ENCODE data around the gene HOXC10. TPM values are rescaled to one million over a fixed set of nuclear protein-coding genes. Genes with fewer than 3 reads are reported as not detected.

HOXC10 gene
- total and polyA plus RNA-seq, 2 experiments from 2014 or later, result 0.23 to 1.7 TPM

- Histone ChIP-seq H3K79me2 (no peaks in the 10 kb centered on the region), H2AFZ (no peak overlapping the region), H3K27ac (no peak overlapping the region), H3K4me3 (no peak overlapping the region), H3K9me2 (replicated peaks; ENCODE audit: insufficient read depth) (no peaks in the 10 kb centered on the region), H4K20me1 (ENCODE audit: insufficient read depth, poor library complexity, severe bottlenecking) (no peaks in the 10 kb centered on the region), H3K9me3 (ENCODE audit: low read depth) (no peaks in the 10 kb centered on the region), H3K4me2 (no peak overlapping the region), H3K27me3 (peaks cover 81% of the 10 kb centered on the region), H3K4me1 (ENCODE audit: insufficient read depth) (peaks cover 14% of the 10 kb centered on the region), H3K36me3 (replicated peaks; ENCODE audit: insufficient read depth, low read depth) (no peaks in the 10 kb centered on the region)
- TF ChIP-seq EZH2 (IDR thresholded peaks at IDR 0.05; ENCODE audit: borderline replicate concordance) (no peak), EZH2phosphoT487 (IDR thresholded peaks at IDR 0.05; ENCODE audit: low read depth, severe bottlenecking, unreplicated experiment) (no peak)
- TF ChIP-seq, protein P1, sequence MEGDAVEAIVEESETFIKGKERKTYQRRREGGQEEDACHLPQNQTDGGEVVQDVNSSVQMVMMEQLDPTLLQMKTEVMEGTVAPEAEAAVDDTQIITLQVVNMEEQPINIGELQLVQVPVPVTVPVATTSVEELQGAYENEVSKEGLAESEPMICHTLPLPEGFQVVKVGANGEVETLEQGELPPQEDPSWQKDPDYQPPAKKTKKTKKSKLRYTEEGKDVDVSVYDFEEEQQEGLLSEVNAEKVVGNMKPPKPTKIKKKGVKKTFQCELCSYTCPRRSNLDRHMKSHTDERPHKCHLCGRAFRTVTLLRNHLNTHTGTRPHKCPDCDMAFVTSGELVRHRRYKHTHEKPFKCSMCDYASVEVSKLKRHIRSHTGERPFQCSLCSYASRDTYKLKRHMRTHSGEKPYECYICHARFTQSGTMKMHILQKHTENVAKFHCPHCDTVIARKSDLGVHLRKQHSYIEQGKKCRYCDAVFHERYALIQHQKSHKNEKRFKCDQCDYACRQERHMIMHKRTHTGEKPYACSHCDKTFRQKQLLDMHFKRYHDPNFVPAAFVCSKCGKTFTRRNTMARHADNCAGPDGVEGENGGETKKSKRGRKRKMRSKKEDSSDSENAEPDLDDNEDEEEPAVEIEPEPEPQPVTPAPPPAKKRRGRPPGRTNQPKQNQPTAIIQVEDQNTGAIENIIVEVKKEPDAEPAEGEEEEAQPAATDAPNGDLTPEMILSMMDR (IDR thresholded peaks at IDR 0.05; ENCODE audit: poor library complexity), result no peak
- no peak for DNase-seq (ENCODE audit: low spot score)
- 41% methylated on average over 9 of the region's 9 CpGs for WGBS (ENCODE audit: low lambda C conversion rate, missing lambda C conversion rate)
Observed at GRCh38 chr12:54038871-54039414, 54.0 kb downstream of the HOXC10 start.

DNA sequence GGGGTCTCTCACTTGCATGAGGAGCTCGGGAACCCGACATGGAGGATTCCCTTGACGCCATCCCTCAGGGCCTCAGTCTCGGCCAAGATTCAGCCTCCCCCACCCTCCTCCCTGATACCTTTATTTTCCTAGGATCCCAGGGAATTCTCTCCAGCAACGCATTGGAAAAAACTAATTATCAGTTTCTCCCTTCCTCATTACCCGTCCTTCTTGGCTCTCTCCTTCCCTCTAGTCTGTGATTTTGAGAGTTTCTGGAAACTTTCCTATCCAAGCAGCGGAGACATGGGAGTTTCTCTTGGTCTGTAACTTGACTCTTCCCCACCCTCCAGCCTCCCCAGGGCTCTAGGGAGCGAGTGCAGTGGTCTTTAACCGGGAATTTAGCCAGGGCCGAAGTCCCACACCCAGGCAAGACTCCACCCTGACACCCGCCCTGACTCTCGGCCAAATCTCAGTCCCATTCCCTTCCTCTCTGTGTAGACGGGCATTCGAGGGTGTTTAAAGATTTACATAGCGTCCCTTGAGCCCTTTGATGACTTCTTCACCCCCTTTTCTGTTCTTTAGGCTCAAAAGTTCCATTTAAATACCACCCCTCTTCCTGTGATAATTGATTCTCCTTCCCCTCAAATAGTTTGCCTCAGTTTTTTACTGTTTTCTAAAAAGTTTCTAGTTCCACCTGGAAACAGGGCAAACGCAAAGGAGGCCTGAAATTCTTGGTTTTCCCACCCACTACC, 54.6 kb downstream of the HOXC10 start:
- Histone ChIP-seq H3K79me2 (no peaks in the 10 kb centered on the region), H3K36me3 (replicated peaks; ENCODE audit: insufficient read depth, low read depth) (no peaks in the 10 kb centered on the region), H3K4me2 (peak overlapping the region; percentile 2), H3K27ac (no peak overlapping the region), H3K9me3 (ENCODE audit: low read depth) (no peaks in the 10 kb centered on the region), H3K4me3 (no peak overlapping the region), H3K27me3 (peaks cover 81% of the 10 kb centered on the region), H2AFZ (no peak overlapping the region), H3K4me1 (ENCODE audit: insufficient read depth) (peaks cover 8% of the 10 kb centered on the region), H4K20me1 (ENCODE audit: insufficient read depth, poor library complexity, severe bottlenecking) (no peaks in the 10 kb centered on the region), H3K9me2 (replicated peaks; ENCODE audit: insufficient read depth) (no peaks in the 10 kb centered on the region)
- no peak for DNase-seq (ENCODE audit: low spot score)
- TF ChIP-seq EZH2phosphoT487 (IDR thresholded peaks at IDR 0.05; ENCODE audit: low read depth, severe bottlenecking, unreplicated experiment) (no peak), EZH2 (IDR thresholded peaks at IDR 0.05; ENCODE audit: borderline replicate concordance) (no peak)
- TF ChIP-seq, protein P1 (IDR thresholded peaks at IDR 0.05; ENCODE audit: poor library complexity), result no peak
- WGBS (ENCODE audit: low lambda C conversion rate, missing lambda C conversion rate), result 23% methylated on average over 16 of the region's 16 CpGs

MicroRNAs within 50 kb of the gene (microRNA counts, 767-probe panel; counts per million panel counts)
- microRNA hsa-miR-196a-5p (4,355 counts per million, percentile 14 among the panel's probes with 10 or more counts), microRNA hsa-miR-615-3p (not detected), microRNA hsa-miR-615-5p (not detected)

Small RNA genes within 50 kb of the gene (microRNA-seq; reads per million reads assigned to microRNA genes)
- gene MIR196A2, result 435 reads per million, percentile 71 among the genes with 10 or more reads in this experiment
- gene MIR615, result 1,558 reads per million, percentile 82 among the genes with 10 or more reads in this experiment

Small RNA genes within 50 kb of the gene (small RNA-seq; reads per million reads assigned to genes)
- gene AC012531.3, result not detected
- gene AC012531.4, result not detected
- gene HOXC5, result not detected
- gene MIR196A2, result 15.0 reads per million, percentile 95 among the genes with 10 or more reads in this experiment
- gene MIR615, result 20.6 reads per million, percentile 96 among the genes with 10 or more reads in this experiment
- gene RF01905, result not detected
- not detected for gene RF01906

Other genes with a start within 250 kb of the HOXC10 start
- not detected in 2 replicates for gene CISTR, start 233.2 kb upstream of the HOXC10 start, total RNA-seq
- not detected in 2 replicates for gene CISTR, start 233.2 kb upstream of the HOXC10 start, polyA plus RNA-seq
- 0.20 and 0.40 TPM in 2 replicates for gene HOXC13, start 46.3 kb upstream of the HOXC10 start, total RNA-seq
- 0.06 and 0.69 TPM in 2 replicates for gene HOXC13, start 46.3 kb upstream of the HOXC10 start, polyA plus RNA-seq
- not detected in 2 replicates for gene HOXC12, start 30.2 kb upstream of the HOXC10 start, total RNA-seq
- gene HOXC12, start 30.2 kb upstream of the HOXC10 start, polyA plus RNA-seq, result not detected in 2 replicates
- gene HOXC11, start 12.0 kb upstream of the HOXC10 start, total RNA-seq, result 0.63 and 1.5 TPM in 2 replicates
- gene HOXC11, start 12.0 kb upstream of the HOXC10 start, polyA plus RNA-seq, result 1.3 and 1.4 TPM in 2 replicates
- gene HOTAIR, start 10.2 kb upstream of the HOXC10 start, total RNA-seq, result 0.32 and 0.90 TPM in 2 replicates
- 0.82 TPM in 1 of 2 replicates, not detected in the other for gene HOTAIR, start 10.2 kb upstream of the HOXC10 start, polyA plus RNA-seq
- 0.10 and 0.60 TPM in 2 replicates for gene HOXC9, start 15.0 kb downstream of the HOXC10 start, total RNA-seq
- 2.7 and 4.1 TPM in 2 replicates for gene HOXC9, start 15.0 kb downstream of the HOXC10 start, polyA plus RNA-seq
- gene HOXC8, start 23.8 kb downstream of the HOXC10 start, total RNA-seq, result 1.6 and 2.0 TPM in 2 replicates
- 6.4 and 8.5 TPM in 2 replicates for gene HOXC8, start 23.8 kb downstream of the HOXC10 start, polyA plus RNA-seq
- gene HOXC6, start 43.3 kb downstream of the HOXC10 start, total RNA-seq, result 2.6 and 4.5 TPM in 2 replicates
- gene HOXC6, start 43.3 kb downstream of the HOXC10 start, polyA plus RNA-seq, result 11.1 and 12.1 TPM in 2 replicates
- 0.20 and 0.40 TPM in 2 replicates for gene HOXC5, start 47.9 kb downstream of the HOXC10 start, total RNA-seq
- gene HOXC5, start 47.9 kb downstream of the HOXC10 start, polyA plus RNA-seq, result 0.18 and 1.1 TPM in 2 replicates
- gene HOXC4, start 68.7 kb downstream of the HOXC10 start, total RNA-seq, result 1.5 and 2.1 TPM in 2 replicates
- 4.4 and 4.8 TPM in 2 replicates for gene HOXC4, start 68.7 kb downstream of the HOXC10 start, polyA plus RNA-seq
- 54.3 and 59.1 TPM in 2 replicates for gene SMUG1, start 203.8 kb downstream of the HOXC10 start, total RNA-seq
- 70.3 and 77.9 TPM in 2 replicates for gene SMUG1, start 203.8 kb downstream of the HOXC10 start, polyA plus RNA-seq

Measured in hepatocyte (in vitro differentiated cells).